Muscle of back (tissue), 11 donors: ENCODE results near the gene SMARCD2. TPM values are rescaled to one million over a fixed set of nuclear protein-coding genes. Genes with fewer than 3 reads are reported as not detected.
"Not testable (repeated sequence)": the region's sequence is repeated elsewhere in the genome, so short reads cannot be mapped to it uniquely, and the experiment has no call there.

ENCODE experiments used
- DNase-seq, 3 donors: peaks; one replicate each; pipeline versions ENCODE4 v3.0.0 to v3.0.0-alpha.2; 2013
- polyA plus RNA-seq, 10 donors: library from polyadenylated mRNA; unstranded; fragments of 120-200 nt; gene quantifications; one replicate each; pipeline ENCODE4 v1.2.1, GENCODE V29; 2013; ENCODE audit not compliant: insufficient read length in 10 of 10

Gene SMARCD2
- polyA plus RNA-seq, 10 donors = 26.3 to 45.2 (median 30.7) TPM

- DNase-seq = no peak
Measured at GRCh38 chr17:63809970-63810369, 32.5 kb downstream of the SMARCD2 start.

GRCh38 chr17:63805591-63805990 lies 36.9 kb downstream of the SMARCD2 start:
- DNase-seq = no peak

- no peak for DNase-seq
Measured at GRCh38 chr17:63804328-63804727, 38.2 kb downstream of the SMARCD2 start.

- no peak for DNase-seq
Measured at GRCh38 chr17:63800783-63801182, 41.7 kb downstream of the SMARCD2 start.

- DNase-seq = no peak
Measured at GRCh38 chr17:63798572-63799106, 43.8 kb downstream of the SMARCD2 start.

- not testable (repeated sequence) for DNase-seq
Measured at GRCh38 chr17:63796375-63796774, 46.1 kb downstream of the SMARCD2 start.

GRCh38 chr17:63792055-63792729 lies 50.3 kb downstream of the SMARCD2 start:
- no peak for DNase-seq

GRCh38 chr17:63790057-63790456 lies 52.4 kb downstream of the SMARCD2 start:
- DNase-seq = no peak

GRCh38 chr17:63786971-63787711 lies 55.3 kb downstream of the SMARCD2 start:
- DNase-seq = no peak

- no peak for DNase-seq
Measured at GRCh38 chr17:63786117-63786516, 56.4 kb downstream of the SMARCD2 start.

GRCh38 chr17:63785556-63785955 lies 56.9 kb downstream of the SMARCD2 start:
- no peak for DNase-seq

GRCh38 chr17:63783522-63783921 lies 59.0 kb downstream of the SMARCD2 start:
- no peak for DNase-seq

Other genes with a start within 250 kb of the SMARCD2 start
- gene TACO1, start 241.8 kb downstream of the SMARCD2 start, polyA plus RNA-seq = 10 to 100 TPM; 14.6 to 18.6 (median 17.2) TPM
- 10 to 100 TPM; 20.2 to 27.9 (median 23.7) TPM for gene MAP3K3, start 220.3 kb downstream of the SMARCD2 start, polyA plus RNA-seq
- gene LIMD2, start 142.6 kb downstream of the SMARCD2 start, polyA plus RNA-seq = 10 to 100 TPM in 4 of 10 donors, 1 to 10 TPM in 6; 6.1 to 24.9 (median 8.7) TPM
- 10 to 100 TPM; 19.1 to 46.5 (median 27.4) TPM for gene STRADA, start 100.9 kb downstream of the SMARCD2 start, polyA plus RNA-seq
- 10 to 100 TPM; 49.1 to 61.7 (median 56.2) TPM for gene CCDC47, start 69.1 kb downstream of the SMARCD2 start, polyA plus RNA-seq
- 100 to 1,000 TPM in 6 of 10 donors, 10 to 100 TPM in 4; 76.6 to 144 (median 106) TPM for gene DDX42, start 68.5 kb downstream of the SMARCD2 start, polyA plus RNA-seq
- gene PSMC5, start 15.3 kb downstream of the SMARCD2 start, polyA plus RNA-seq = 100 to 1,000 TPM in 8 of 10 donors, 10 to 100 TPM in 2; 90.1 to 125 (median 107) TPM
- gene FTSJ3, start 15.0 kb downstream of the SMARCD2 start, polyA plus RNA-seq = 10 to 100 TPM; 29.7 to 38.3 (median 33.2) TPM
- 10 to 100 TPM in 2 of 10 donors, 1 to 10 TPM in 7, not detected in 1; 1.2 to 27.5 (median 5.8) TPM for gene CSH2, start 31.0 kb upstream of the SMARCD2 start, polyA plus RNA-seq
- gene GH2, start 39.3 kb upstream of the SMARCD2 start, polyA plus RNA-seq = under 1 TPM in 3 of 10 donors, not detected in 7; 0.16 to 0.98 (median 0.76) TPM
- 10 to 100 TPM in 4 of 10 donors, 1 to 10 TPM in 5, not detected in 1; 2.0 to 42.4 (median 7.8) TPM for gene CSH1, start 53.9 kb upstream of the SMARCD2 start, polyA plus RNA-seq
- under 1 TPM in 4 of 10 donors, not detected in 6; 0.60 to 0.98 (median 0.70) TPM for gene CSHL1, start 68.6 kb upstream of the SMARCD2 start, polyA plus RNA-seq
- gene GH1, start 76.2 kb upstream of the SMARCD2 start, polyA plus RNA-seq = under 1 TPM in 1 of 10 donors, not detected in 9; 0.19 TPM
- 1 to 10 TPM; 1.9 to 4.1 (median 3.1) TPM for gene CD79B, start 89.6 kb upstream of the SMARCD2 start, polyA plus RNA-seq
- gene SCN4A, start 130.2 kb upstream of the SMARCD2 start, polyA plus RNA-seq = 10 to 100 TPM; 11.6 to 52.0 (median 38.1) TPM
- 1 to 10 TPM; 1.9 to 3.7 (median 2.6) TPM for gene PRR29, start 155.7 kb upstream of the SMARCD2 start, polyA plus RNA-seq
- 10 to 100 TPM; 19.1 to 36.9 (median 27.9) TPM for gene ICAM2, start 177.9 kb upstream of the SMARCD2 start, polyA plus RNA-seq